Right ventricle myocardium inferior (tissue), 1 donor: Measurements from ENCODE around the gene TECTA. TPM values are rescaled to one million over a fixed set of nuclear protein-coding genes. Genes with fewer than 3 reads are reported as not detected.
A peak's percentile ranks its signal among the peaks of the same experiment; 100 is the strongest.

Experiments used
- ATAC-seq: fragments of 200-7000 bp; cut with Tn5 transposase; one replicate; pipeline ENCODE4 v1.9.1; 2020; ENCODE audit warnings: mild to moderate bottlenecking, moderate library complexity
- DNase-seq: peaks from one replicate; pipeline ENCODE4 v3.0.0; 2021; ENCODE audit errors: missing footprints
- intact Hi-C: fragments of 100-400 bp; cut with DNase I; formaldehyde crosslinking; loops from one replicate; pipeline ENCODE4 v1.11.0; 2022
- long read RNA-seq: library from polyadenylated mRNA; unstranded; transcript quantifications from one replicate; pipeline ENCODE4 v2.0.0, GENCODE V29; 2021
- total RNA-seq: library from RNA; stranded (reverse); fragmentation: NEBNext Ultra II Directional; extraction: Animal tissue kit (Norgen Biotek cat#: 25700); gene quantifications from one replicate; pipeline ENCODE4 v1.2.1, GENCODE V29; 2021
- donor health status: DM: no; HTN: yes; CAD: no; lungs with severe emphysema.

Gene TECTA
- total RNA-seq, result 0.78 TPM
- long read RNA-seq, result 0 reads

DNA sequence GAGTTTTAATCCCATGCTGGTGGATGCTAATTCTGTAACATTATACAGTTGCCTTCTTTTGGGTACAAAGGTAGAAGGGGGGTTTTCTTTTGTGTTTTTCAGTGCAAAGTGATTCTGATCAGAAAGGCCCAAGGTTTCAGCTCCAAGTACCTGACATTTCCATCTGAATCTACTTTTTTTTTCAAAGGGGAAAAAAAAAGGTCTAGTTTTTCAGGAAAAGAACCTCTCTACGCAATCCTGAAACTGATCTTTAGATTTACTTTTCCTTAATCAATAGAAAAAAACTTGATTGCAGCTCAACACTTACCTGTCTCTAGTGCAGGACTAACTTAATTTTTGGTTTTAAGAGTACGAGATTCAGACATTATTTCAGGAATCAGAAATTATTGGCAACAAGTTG lies at the start of gene TECTA:
TSS of gene TECTA (plus strand) at position 301 of the 400 bp plus-strand sequence. CDS start 1,423 bp downstream, outside the sequence.
- ATAC-seq (no peak), DNase-seq (no peak)
- intact Hi-C loops, result no loop called here

- no peak for DNase-seq
- intact Hi-C loops, result no loop called here
- ATAC-seq, result no peak
Observed at GRCh38 chr11:121053244-121053643, 47.8 kb upstream of the TECTA start.

- ATAC-seq (no peak), DNase-seq (no peak)
- intact Hi-C loops, result no loop called here
Observed at GRCh38 chr11:121054266-121054665, 46.8 kb upstream of the TECTA start.

DNA sequence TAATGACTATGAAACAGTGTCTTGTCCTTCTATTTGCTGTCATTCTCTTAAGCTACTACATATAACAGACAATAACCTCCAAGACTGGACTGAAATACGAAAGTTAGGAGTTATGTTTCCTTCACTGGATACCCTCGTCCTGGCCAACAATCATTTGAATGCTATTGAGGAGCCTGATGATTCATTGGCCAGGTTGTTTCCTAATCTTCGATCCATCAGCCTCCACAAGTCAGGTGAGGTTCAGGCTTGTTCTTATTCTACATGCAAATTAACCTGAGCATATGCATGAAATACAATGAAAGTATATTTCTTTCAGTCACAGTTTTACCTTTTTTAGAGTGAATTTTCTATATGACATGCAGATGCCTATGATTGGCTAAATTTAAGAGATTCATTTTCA lies 46.0 kb upstream of the TECTA start:
- DNase-seq (no peak), ATAC-seq (no peak)
- intact Hi-C loops, result no loop called here

GRCh38 chr11:121057922-121058321 lies 43.1 kb upstream of the TECTA start:
- intact Hi-C loops, result no loop called here
- no peak for DNase-seq
- no peak for ATAC-seq

- ATAC-seq (no peak), DNase-seq (no peak)
- intact Hi-C loops, result no loop called here
Observed at GRCh38 chr11:121058941-121059340, 42.1 kb upstream of the TECTA start.

- ATAC-seq (no peak), DNase-seq (no peak)
- intact Hi-C loops, result no loop called here
Observed at GRCh38 chr11:121059605-121060004, 41.4 kb upstream of the TECTA start.

DNA sequence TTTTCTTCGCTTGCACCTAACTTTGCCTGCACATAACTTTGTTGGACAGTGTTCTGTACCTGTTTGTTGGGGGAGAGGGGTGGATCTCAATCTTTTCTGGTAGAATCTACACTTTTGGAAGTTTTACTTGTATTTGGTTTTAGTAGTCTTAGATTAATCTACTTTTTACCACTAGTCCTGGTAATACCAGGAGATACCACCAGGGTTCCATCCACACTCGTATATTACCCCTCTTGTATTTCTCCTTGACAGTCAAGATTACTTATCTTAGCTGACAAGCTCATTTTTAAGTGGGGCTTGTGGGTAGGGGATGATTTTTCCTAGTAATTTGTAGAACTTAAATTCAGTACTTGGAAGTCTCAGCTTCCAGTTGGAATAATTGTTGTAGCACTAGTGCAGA lies 37.3 kb upstream of the TECTA start:
- DNase-seq, result no peak
- ATAC-seq, result no peak
- intact Hi-C loops, result no loop called here

DNA sequence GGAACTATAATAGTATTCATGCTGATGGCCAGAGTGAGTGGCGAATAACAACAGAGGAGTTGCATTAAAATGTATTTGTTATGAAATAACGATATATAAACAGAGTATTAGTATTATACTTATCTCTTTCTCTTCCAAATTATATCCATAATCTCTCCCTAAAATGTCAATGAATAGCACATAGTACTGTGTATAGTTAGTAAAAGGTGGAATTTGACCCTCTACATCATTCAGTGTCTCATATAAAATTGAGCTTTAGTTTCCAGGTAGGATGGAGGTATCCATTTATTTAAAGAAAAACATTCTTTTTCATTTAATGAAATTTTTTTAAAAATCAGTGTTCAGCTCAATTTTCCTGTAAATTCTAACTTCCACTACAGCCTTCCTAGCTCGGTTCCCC lies 34.4 kb upstream of the TECTA start:
- no peak for DNase-seq
- intact Hi-C loops, result no loop called here

GRCh38 chr11:121067026-121067425 lies 34.0 kb upstream of the TECTA start:
- no peak for ATAC-seq
- intact Hi-C loops, result no loop called here

More for the DNA sequence above, 34.4 kb upstream of the TECTA start:
- ATAC-seq, result no peak

DNA sequence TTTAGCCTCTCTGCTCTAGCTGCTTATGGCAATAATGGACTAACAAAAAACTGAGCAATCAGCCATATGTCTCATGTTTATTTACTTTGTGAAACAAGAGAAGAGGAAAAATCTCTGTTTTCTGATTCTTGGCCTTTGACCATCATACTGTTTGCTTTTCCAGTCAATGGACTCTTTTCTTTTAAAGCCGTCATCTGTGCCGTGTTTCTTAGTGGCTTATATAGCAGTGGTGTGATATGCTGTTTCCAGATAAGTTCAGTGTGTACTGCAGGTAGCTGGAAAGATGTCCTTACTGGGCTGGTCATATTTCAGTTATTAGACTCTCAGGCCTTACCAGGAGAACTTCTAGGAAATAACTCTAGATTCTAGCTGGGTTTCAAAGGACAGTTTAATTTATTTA lies 33.6 kb upstream of the TECTA start:
- intact Hi-C loops, result no loop called here
- ATAC-seq (no peak), DNase-seq (no peak)

More at GRCh38 chr11:121067026-121067425, 34.0 kb upstream of the TECTA start:
- no peak for DNase-seq

- DNase-seq, result no peak
- intact Hi-C loops, result no loop called here
- no peak for ATAC-seq
Observed at GRCh38 chr11:121067962-121068647, 32.9 kb upstream of the TECTA start.

- no peak for ATAC-seq
Observed at GRCh38 chr11:121068787-121069186, 32.3 kb upstream of the TECTA start.

DNA sequence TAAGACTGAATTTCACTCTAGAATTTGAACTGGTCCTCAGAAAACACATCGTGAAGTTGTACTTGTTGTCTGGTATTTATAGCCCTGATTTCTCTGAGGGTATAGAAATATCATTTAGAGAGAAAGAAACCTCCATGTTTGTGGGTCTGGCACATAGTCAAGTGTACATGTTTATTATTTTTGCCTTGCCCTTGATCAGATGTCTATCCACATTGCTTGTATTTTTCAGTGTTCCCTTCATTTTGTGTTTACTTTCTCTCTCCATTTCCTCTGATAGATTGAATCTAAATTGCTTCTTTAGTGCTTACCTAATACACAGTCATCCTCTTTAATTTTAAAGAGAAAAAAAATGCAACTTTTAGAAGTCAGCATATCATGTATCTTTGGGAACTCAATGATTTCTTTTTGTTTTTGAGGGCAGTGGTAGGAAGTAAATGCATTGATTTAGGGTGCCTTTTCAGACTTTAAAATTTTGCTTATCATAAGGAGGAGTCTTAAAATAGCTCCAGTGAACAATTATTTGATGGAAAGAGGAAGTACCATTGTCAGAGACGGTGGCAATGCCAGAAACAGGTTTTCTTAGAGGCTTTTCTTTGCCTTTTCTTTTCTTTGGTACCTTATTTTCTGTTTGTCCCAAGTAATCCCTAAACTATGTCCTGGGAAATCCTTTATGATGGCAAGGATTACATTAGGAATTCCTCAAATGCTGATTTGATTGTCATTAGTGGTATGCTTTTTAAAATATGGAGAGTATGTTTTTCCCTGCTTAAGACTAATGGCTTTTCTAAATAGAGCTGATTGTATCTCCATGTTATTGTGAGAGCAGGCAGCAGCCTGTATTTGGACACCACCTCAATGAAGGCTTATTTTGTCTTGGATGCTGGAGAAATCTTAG lies 29.8 kb upstream of the TECTA start:
- no peak for ATAC-seq
- intact Hi-C loops, result no loop called here
- DNase-seq, result no peak

More at GRCh38 chr11:121068787-121069186, 32.3 kb upstream of the TECTA start:
- no peak for DNase-seq
- intact Hi-C loops, result no loop called here

GRCh38 chr11:121071846-121072450 lies 29.1 kb upstream of the TECTA start:
- DNase-seq (no peak), ATAC-seq (peak; percentile 39)
- intact Hi-C loops, result no loop called here

DNA sequence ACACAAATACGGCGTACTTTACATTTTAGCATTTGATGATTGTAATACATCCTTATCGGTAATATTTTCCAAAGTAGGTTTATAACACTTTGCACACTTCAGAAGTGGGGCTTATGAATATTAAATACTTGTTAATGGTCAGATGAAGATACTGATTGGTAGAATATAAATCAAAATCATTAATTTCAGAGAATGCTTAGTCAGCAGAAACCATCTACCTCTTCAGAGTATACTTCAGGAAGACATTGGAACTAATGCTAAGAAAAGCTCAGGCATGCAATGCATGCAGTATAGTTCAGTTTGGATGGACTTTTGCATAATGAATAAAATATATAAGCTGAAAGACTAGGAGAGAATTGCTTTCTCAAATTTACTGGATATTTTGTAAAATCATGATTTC lies 19.7 kb upstream of the TECTA start:
- ATAC-seq (no peak), DNase-seq (no peak)
- intact Hi-C loops, result no loop called here

DNA sequence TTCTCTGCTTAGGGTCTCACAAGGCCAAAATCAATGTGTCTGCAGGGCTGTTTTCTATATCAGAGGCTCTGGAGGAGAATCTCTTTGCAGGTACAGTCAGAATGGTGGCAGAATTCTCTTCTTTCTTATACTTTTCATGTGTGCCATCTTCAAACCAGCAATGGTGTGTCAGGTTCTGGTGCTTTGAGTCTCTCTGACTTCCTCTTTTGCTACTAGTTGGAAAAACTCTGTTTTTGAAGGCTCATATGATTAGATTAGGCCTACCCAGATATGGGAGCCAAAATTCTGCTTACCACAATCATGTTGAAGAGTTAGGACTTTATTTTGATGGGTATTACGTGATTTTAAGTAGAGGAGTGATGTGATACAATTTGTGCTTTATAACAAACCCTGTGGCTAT lies 18.8 kb upstream of the TECTA start:
- no peak for ATAC-seq
- intact Hi-C loops, result no loop called here
- no peak for DNase-seq

DNA sequence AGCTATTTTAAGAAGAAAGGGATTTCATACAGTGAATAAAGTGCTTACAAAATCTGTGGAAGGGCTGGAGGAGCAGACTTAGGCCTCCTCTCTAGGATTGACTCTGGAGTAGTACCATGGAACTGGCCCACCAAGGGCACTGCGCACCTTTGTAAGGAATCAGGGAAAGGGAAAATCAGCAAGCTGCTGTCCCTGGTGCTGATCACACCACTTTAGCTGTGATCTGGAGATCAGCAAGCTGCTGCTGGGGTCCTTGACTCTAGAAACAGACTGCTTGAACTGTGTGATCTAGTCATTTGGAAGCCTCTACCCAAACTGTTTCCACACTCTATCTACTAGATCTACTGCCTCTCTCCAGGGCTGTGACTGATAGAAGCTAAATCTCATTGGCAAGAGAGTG lies 18.4 kb upstream of the TECTA start:
- DNase-seq (no peak), ATAC-seq (no peak)
- intact Hi-C loops, result no loop called here

DNA sequence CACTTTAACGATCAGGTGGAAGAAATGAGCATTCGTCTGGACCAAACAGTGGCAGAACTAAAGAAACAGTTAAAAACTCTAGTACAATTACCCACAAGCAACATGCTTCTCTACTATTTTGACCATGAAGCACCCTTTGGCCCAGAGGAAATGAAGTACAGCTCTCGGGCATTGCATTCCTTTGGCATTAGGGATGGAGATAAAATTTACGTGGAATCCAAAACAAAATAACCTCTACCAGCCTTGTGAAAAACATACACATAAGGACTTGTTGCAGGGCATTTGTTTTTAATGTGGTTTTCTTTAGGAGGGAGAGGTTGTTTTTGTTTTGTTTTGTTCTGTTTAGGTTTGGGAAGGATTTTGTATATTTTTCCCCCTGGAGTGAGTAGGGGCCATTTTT lies 14.2 kb upstream of the TECTA start:
- intact Hi-C loops, result no loop called here
- ATAC-seq (no peak), DNase-seq (no peak)

- DNase-seq (no peak), ATAC-seq (no peak)
- intact Hi-C loops, result no loop called here
Observed at GRCh38 chr11:121089566-121089965, 11.5 kb upstream of the TECTA start.
